ENCODE data around the gene CHRM2.

DNA sequence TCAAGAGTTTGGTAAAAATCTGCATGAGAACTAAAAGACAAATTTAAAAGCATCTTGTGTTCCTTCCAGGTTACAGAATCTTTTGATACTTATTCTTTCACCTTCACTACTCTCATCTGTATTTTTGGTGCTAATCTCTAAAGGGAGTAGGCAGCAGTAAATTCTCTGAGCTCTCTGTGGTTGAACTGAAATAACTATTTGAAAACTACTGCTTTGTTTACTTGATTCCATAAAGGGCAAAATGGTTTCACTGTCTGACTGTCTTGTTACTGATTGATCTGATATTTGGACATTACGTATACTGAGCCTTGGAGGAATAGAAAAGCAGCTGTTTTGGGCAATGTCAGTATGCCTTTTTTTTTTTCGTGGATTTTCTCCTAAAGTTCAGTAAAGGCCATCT is 103.3 kb downstream of the CHRM2 start:
- TF ChIP-seq, protein P1, sequence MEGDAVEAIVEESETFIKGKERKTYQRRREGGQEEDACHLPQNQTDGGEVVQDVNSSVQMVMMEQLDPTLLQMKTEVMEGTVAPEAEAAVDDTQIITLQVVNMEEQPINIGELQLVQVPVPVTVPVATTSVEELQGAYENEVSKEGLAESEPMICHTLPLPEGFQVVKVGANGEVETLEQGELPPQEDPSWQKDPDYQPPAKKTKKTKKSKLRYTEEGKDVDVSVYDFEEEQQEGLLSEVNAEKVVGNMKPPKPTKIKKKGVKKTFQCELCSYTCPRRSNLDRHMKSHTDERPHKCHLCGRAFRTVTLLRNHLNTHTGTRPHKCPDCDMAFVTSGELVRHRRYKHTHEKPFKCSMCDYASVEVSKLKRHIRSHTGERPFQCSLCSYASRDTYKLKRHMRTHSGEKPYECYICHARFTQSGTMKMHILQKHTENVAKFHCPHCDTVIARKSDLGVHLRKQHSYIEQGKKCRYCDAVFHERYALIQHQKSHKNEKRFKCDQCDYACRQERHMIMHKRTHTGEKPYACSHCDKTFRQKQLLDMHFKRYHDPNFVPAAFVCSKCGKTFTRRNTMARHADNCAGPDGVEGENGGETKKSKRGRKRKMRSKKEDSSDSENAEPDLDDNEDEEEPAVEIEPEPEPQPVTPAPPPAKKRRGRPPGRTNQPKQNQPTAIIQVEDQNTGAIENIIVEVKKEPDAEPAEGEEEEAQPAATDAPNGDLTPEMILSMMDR (IDR thresholded peaks at IDR 0.05) = no peak
- no peak for TF ChIP-seq POLR2A (IDR thresholded peaks at IDR 0.05)
- TF ChIP-seq EP300 (IDR thresholded peaks at IDR 0.05) = no peak
- no peak for TF ChIP-seq POLR2AphosphoS5 (IDR thresholded peaks at IDR 0.05)

All from sigmoid colon (tissue), 4 donors.